Neuronal stem cell (in vitro differentiated cells): ENCODE results near the gene PCGF3.
A peak's percentile ranks its signal among the peaks of the same experiment; 100 is the strongest.
"Not testable (repeated sequence)": the region's sequence is repeated elsewhere in the genome, so short reads cannot be mapped to it uniquely, and the experiment has no call there.

ENCODE experiments used
- DNase-seq: peaks from one replicate; pipeline ENCODE4 v3.0.0-alpha.2; 2013; ENCODE audit warnings: low spot score
- H2AFZ ChIP-seq: one replicate; pipeline ENCODE4 v1.6.1; 2013; ENCODE audit warnings: mild to moderate bottlenecking, low read length, inconsistent platforms
- H2AK5ac ChIP-seq: 2 replicates; pipeline ENCODE4 v1.6.1; 2013; ENCODE audit warnings: low read depth, mild to moderate bottlenecking, inconsistent platforms, low read length, moderate library complexity, mixed read lengths
- H2BK120ac ChIP-seq: 2 replicates; pipeline ENCODE4 v1.6.1; 2013; ENCODE audit warnings: low read depth, mild to moderate bottlenecking, inconsistent platforms, low read length, moderate library complexity, mixed read lengths
- H2BK12ac ChIP-seq: one replicate; pipeline ENCODE4 v1.6.1; 2013; ENCODE audit warnings: low read length, inconsistent platforms
- H2BK15ac ChIP-seq: 2 replicates; pipeline ENCODE4 v1.6.1; 2013; ENCODE audit warnings: mild to moderate bottlenecking, low read length, inconsistent platforms, mixed read lengths
- H2BK5ac ChIP-seq: one replicate; pipeline ENCODE4 v1.6.1; 2013; ENCODE audit warnings: inconsistent platforms, mild to moderate bottlenecking, low read length, moderate library complexity
- H3K14ac ChIP-seq: one replicate; pipeline ENCODE4 v1.6.1; 2013; ENCODE audit warnings: low read length, inconsistent platforms
- H3K18ac ChIP-seq: 2 replicates; pipeline ENCODE4 v1.6.1; 2013; ENCODE audit warnings: low read length, inconsistent platforms
- H3K23ac ChIP-seq: 2 replicates; pipeline ENCODE4 v1.6.1; 2013; ENCODE audit warnings: low read depth, mild to moderate bottlenecking, mixed read lengths, low read length, inconsistent platforms; ENCODE audit not compliant: poor library complexity
- H3K27ac ChIP-seq: replicated peaks from 3 replicates; pipeline ENCODE4 v1.5.1; 2013; ENCODE audit warnings: low read length, inconsistent platforms
- H3K27me3 ChIP-seq, 3 experiments: 2 replicates each; pipeline ENCODE4 v1.6.1; 2013; ENCODE audit warnings: low read length in 3 of 3, mild to moderate bottlenecking in 2 of 3, inconsistent platforms in 1 of 3, low read depth in 1 of 3, mixed read lengths in 1 of 3, moderate library complexity in 1 of 3; ENCODE audit not compliant: control insufficient read depth in 3 of 3, insufficient read depth in 3 of 3
- H3K36me3 ChIP-seq, 2 donors: replicated peaks in 1 of 2; 2 replicates each; pipeline ENCODE4 v1.6.1; 2013; ENCODE audit warnings: low read length in 2 of 2; ENCODE audit not compliant: control insufficient read depth in 2 of 2, insufficient read depth in 2 of 2
- H3K4ac ChIP-seq: 2 replicates; pipeline ENCODE4 v1.6.1; 2013; ENCODE audit warnings: inconsistent platforms, mild to moderate bottlenecking, low read length, moderate library complexity
- H3K4me1 ChIP-seq, 2 donors: 1 replicate in 1 of 2; 2 replicates in 1 of 2; pipeline ENCODE4 v1.6.1; 2013; ENCODE audit warnings: low read length in 2 of 2, low read depth in 1 of 2; ENCODE audit not compliant: control insufficient read depth in 2 of 2, insufficient read depth in 1 of 2
- H3K4me2 ChIP-seq: one replicate; pipeline ENCODE4 v1.6.1; 2013; ENCODE audit warnings: mild to moderate bottlenecking, low read length, inconsistent platforms; ENCODE audit not compliant: insufficient read depth, poor library complexity, severe bottlenecking
- H3K4me3 ChIP-seq, 2 donors: 2 replicates each; pipeline ENCODE4 v1.5.1; 2013; ENCODE audit warnings: low read length in 2 of 2, mild to moderate bottlenecking in 2 of 2, inconsistent platforms in 1 of 2, moderate library complexity in 1 of 2
- H3K79me1 ChIP-seq: one replicate; pipeline ENCODE4 v1.6.1; 2013; ENCODE audit warnings: low read depth, mild to moderate bottlenecking, inconsistent platforms, low read length, moderate library complexity
- H3K9ac ChIP-seq: one replicate; pipeline ENCODE4 v1.6.1; 2013; ENCODE audit warnings: mild to moderate bottlenecking, low read depth, low read length, inconsistent platforms; ENCODE audit not compliant: poor library complexity
- H3K9me3 ChIP-seq, 2 donors: replicated peaks in 1 of 2; 2 replicates each; pipeline versions ENCODE3 to v1.6.1; 2013; ENCODE audit warnings: low read length in 2 of 2, mild to moderate bottlenecking in 2 of 2, inconsistent platforms in 1 of 2, low read depth in 1 of 2, mixed read lengths in 1 of 2, moderate library complexity in 1 of 2; ENCODE audit not compliant: control insufficient read depth in 2 of 2, insufficient read depth in 1 of 2
- H4K8ac ChIP-seq: one replicate; pipeline ENCODE4 v1.6.1; 2013; ENCODE audit warnings: low read depth, mild to moderate bottlenecking, inconsistent platforms, low read length, moderate library complexity
- H4K91ac ChIP-seq: one replicate; pipeline ENCODE4 v1.6.1; 2013; ENCODE audit warnings: low read length, low read depth, mild to moderate bottlenecking, inconsistent platforms; ENCODE audit not compliant: poor library complexity
- WGBS, 2 donors: extraction: QIAGEN DNeasy Blood & Tissue Kit; methylation state at CpG; one replicate each; pipeline ENCODE4 v1.1.7; 2013; ENCODE audit warnings: missing lambda C conversion rate in 2 of 2, mixed read lengths in 1 of 2; ENCODE audit not compliant: insufficient read length in 2 of 2, insufficient replicate concordance in 1 of 2; ENCODE audit errors: extremely low coverage in 2 of 2; 5-methylcytosine and 5-hydroxymethylcytosine counted together

The PCGF3 gene

DNA sequence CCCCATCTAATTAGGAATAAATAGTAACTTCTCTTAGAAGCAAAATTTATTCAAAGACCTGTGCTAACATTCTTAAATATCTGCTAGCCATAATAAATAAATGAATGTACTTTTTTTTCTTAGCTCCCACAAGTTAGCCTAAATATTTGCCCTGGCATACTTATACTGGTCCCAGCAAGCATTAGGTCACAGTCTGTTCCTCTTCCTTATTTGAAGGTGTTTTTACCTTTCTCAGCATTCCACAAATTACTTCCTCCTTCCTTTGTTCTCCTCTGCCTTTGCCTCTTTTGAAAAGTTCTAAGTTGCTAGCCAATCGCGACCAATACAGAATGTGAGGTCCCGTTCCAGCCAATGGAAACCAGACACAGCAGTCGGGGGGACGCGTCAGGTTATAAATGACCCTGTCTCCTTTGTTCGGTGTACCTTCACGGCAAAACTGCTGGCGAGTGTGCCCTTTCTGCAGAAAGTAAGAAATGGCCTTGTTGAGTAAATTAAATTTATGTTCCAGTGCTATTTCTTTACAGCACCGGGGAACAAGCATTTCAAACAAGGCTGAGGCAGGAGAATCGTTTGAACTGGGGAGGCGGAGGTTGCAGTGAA, 11.2 kb upstream of the PCGF3 start:
- not testable (repeated sequence) for H3K4ac ChIP-seq, H3K14ac ChIP-seq, H3K23ac ChIP-seq, H2BK12ac ChIP-seq, H3K27me3 ChIP-seq, H3K18ac ChIP-seq, H3K79me1 ChIP-seq, H3K4me2 ChIP-seq, H4K91ac ChIP-seq, H2BK120ac ChIP-seq, H2BK15ac ChIP-seq, H3K4me3 ChIP-seq, H3K9me3 ChIP-seq, H3K27ac ChIP-seq, H2AFZ ChIP-seq, DNase-seq, H3K9ac ChIP-seq, H3K4me1 ChIP-seq, H4K8ac ChIP-seq, H3K36me3 ChIP-seq, H2BK5ac ChIP-seq, H2AK5ac ChIP-seq
- WGBS, 2 donors, result no CpG with 5 or more reads among the region's 12 CpGs

DNA sequence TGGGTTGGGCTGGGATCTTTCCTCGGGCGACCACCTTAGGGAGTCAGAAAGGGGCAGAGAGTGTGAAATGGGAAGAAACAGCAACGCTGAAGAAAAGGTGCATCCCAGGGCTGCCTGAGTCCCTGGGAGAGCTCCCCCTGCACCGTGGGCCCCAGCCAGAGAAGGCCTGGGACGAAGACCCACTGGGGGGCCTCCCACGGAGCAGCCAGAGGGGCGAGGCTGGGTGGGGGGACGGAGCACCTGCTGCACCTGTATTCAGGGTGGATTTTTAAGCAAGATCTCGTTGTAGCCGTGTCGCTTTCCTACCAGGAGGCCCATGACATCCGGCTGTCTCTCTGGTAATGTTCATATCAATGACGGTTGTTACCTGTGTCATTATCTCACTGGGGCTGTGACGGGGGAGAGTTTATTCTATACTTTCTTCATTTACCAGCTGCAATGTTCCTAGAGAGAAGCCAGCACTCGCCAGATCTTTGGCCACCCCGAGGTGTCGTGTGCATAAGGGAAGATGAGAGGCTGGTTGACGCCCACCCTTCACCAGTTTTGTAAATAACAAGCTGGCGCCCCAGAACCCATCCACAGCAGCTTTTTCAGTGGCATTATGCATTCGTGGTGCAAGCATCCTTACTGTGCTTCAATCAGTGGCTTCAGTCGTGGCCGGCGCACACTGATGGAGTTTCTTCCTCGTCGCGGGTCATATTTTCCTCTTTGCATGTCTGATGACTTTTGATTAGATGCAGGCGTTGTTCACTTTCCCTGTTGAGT, 5.6 kb upstream of the PCGF3 start:
- no peak overlapping the region for H2BK15ac ChIP-seq
- H3K14ac ChIP-seq, result no peak overlapping the region
- no peak overlapping the region for H2BK12ac ChIP-seq
- H3K4me1 ChIP-seq, result peaks cover 0 to 6% of the 10 kb centered on the region in 2 donors
- H3K4me3 ChIP-seq, result no peak overlapping the region
- H3K4ac ChIP-seq, result no peak overlapping the region
- no peak overlapping the region for H4K91ac ChIP-seq
- H2AFZ ChIP-seq, result peak overlapping the region; percentile 11
- H3K9ac ChIP-seq, result no peak overlapping the region
- H3K9me3 ChIP-seq, result peaks cover 0 to 2% of the 10 kb centered on the region in 2 donors
- H3K18ac ChIP-seq, result no peak overlapping the region
- no peak overlapping the region for H3K27ac ChIP-seq
- no peak overlapping the region for H3K23ac ChIP-seq
- peak overlapping the region; percentile 75 for H2BK5ac ChIP-seq
- no peak overlapping the region for H3K4me2 ChIP-seq
- no peaks in the 10 kb centered on the region for H3K36me3 ChIP-seq
- H2BK120ac ChIP-seq, result no peak overlapping the region
- no peak overlapping the region for H4K8ac ChIP-seq
- H2AK5ac ChIP-seq, result no peak overlapping the region
- H3K27me3 ChIP-seq, result no peaks in the 10 kb centered on the region
- WGBS, 2 donors, result no CpG with 5 or more reads among the region's 27 CpGs
- H3K79me1 ChIP-seq, result no peaks in the 10 kb centered on the region
- no peak for DNase-seq

DNA sequence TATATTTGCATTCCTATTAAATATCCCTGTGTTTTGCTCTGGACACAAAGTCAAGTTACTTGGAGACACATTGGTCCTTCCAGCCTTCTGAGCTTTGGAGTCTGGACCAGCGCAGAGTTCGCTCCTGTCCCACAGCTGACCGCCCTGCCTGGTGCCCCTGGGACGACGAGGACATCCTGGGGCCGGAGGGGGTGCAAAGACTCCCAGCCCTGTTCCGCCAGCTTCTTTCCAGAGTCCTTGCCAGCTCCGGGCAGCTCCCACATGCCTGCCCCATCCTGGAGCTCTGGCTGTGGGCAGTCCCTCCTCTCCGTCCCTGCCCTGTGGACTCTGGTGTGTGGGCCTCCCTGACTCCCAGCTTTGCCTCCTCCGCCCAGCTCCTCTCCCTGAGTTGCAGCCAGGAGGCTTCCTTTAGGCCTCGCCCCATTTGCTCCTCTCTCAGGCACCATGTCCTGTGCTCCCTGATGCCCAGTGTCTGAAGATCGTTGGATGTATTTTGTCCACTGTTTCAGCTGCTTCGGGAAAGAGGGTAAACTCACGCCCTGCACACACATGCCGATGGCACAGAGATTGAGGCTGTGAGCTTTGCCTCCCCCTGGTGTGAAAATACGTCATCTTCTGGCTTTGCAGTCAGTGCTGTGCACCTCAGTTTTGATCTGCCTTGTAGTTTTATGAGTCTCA, 4.9 kb upstream of the PCGF3 start:
- peaks cover 0 to 2% (median 0%) of the 10 kb centered on the region in 3 experiments for H3K27me3 ChIP-seq
- H2AFZ ChIP-seq, result no peak overlapping the region
- no peak overlapping the region for H3K23ac ChIP-seq
- no peak for DNase-seq
- no peaks in the 10 kb centered on the region for H3K36me3 ChIP-seq
- H3K4me3 ChIP-seq, result no peak overlapping the region
- H3K4me1 ChIP-seq, result peaks cover 3 to 6% of the 10 kb centered on the region in 2 donors
- no peak overlapping the region for H3K4me2 ChIP-seq
- H3K9me3 ChIP-seq, result peaks cover 0 to 2% of the 10 kb centered on the region in 2 donors
- no peak overlapping the region for H3K27ac ChIP-seq
- H2AK5ac ChIP-seq, result peak overlapping the region; percentile 17
- no peak overlapping the region for H2BK15ac ChIP-seq
- H3K4ac ChIP-seq, result no peak overlapping the region
- H3K18ac ChIP-seq, result no peak overlapping the region
- no CpG with 5 or more reads among the region's 16 CpGs for WGBS, 2 donors
- H3K9ac ChIP-seq, result no peak overlapping the region
- no peak overlapping the region for H4K8ac ChIP-seq
- no peak overlapping the region for H2BK5ac ChIP-seq
- no peak overlapping the region for H2BK12ac ChIP-seq
- no peak overlapping the region for H3K14ac ChIP-seq
- no peak overlapping the region for H2BK120ac ChIP-seq
- no peaks in the 10 kb centered on the region for H3K79me1 ChIP-seq
- H4K91ac ChIP-seq, result no peak overlapping the region

DNA sequence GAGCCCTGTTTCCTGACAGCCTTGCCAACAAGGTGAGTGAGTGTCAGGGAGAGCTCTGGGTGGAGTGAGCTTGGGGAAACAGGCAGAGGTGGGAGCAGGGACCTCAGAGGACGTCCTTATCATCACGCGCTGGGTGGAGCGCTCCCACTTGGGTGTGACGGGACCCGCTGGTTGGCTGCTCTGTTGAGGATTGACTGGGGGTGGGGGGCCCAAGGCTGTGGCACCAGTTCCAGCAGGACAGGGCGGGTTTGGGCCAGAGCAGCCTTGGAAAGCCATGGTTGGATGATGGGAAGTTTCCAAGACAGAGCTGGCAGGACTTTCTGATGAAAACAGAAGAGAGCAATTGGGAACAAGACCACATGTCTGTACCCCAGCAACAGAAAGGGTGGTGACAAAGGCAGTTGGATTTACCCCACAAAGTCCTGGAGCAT, 3.0 kb upstream of the PCGF3 start:
- no peak overlapping the region for H2AK5ac ChIP-seq
- H3K4me3 ChIP-seq, result peak overlapping the region in 1 of 2 donors; percentile 16
- no CpG with 5 or more reads among the region's 7 CpGs for WGBS, 2 donors
- H3K36me3 ChIP-seq, result no peaks in the 10 kb centered on the region
- H3K18ac ChIP-seq, result no peak overlapping the region
- H3K23ac ChIP-seq, result no peak overlapping the region
- peaks cover 0 to 2% of the 10 kb centered on the region in 2 donors for H3K9me3 ChIP-seq
- H3K4ac ChIP-seq, result no peak overlapping the region
- H4K91ac ChIP-seq, result no peak overlapping the region
- no peak for DNase-seq
- peak overlapping the region; percentile 7 for H2AFZ ChIP-seq
- no peak overlapping the region for H3K14ac ChIP-seq
- no peak overlapping the region for H2BK15ac ChIP-seq
- no peak overlapping the region for H3K9ac ChIP-seq
- peaks cover 0 to 2% (median 0%) of the 10 kb centered on the region in 3 experiments for H3K27me3 ChIP-seq
- H3K27ac ChIP-seq, result no peak overlapping the region
- no peak overlapping the region for H2BK120ac ChIP-seq
- H3K4me2 ChIP-seq, result no peak overlapping the region
- peaks cover 4% of the 10 kb centered on the region for H3K79me1 ChIP-seq
- no peak overlapping the region for H2BK5ac ChIP-seq
- H4K8ac ChIP-seq, result no peak overlapping the region
- no peak overlapping the region for H2BK12ac ChIP-seq
- H3K4me1 ChIP-seq, result peaks cover 7 to 12% of the 10 kb centered on the region in 2 donors
